OCI-LY7 (cell line): ENCODE measurements around the gene ELFN1. TPM values are rescaled to one million over a fixed set of nuclear protein-coding genes. Genes with fewer than 3 reads are reported as not detected.

ENCODE experiments used
- BruUV-seq: library from RNA; stranded (reverse); fragments of 400-500 nt; replicated peaks from 2 replicates; lab custom pipeline; 2021; lab: Mats Ljungman, UMichigan
- CTCF ChIA-PET: fragments of 300-600 bp; sonication (Branson Sonifier 250); formaldehyde crosslinking; loops from one replicate; lab custom pipeline; 2022; ENCODE audit warnings: antibody characterized with exemption; ENCODE audit not compliant: unreplicated experiment; lab: Charles Lee
- POLR2A ChIA-PET: fragments of 300-600 bp; sonication (Branson Sonifier 250); formaldehyde crosslinking; loops from one replicate; lab custom pipeline; 2022; ENCODE audit warnings: antibody characterized with exemption; lab: Charles Lee
- DNase-seq: peaks from one replicate; pipeline ENCODE4 v3.0.0-alpha.2; 2015; ENCODE audit warnings: low spot score
- H2AFZ ChIP-seq: fragments of 200-600 bp; sonication (generic), shearing (Covaris generic); 2 replicates; pipeline ENCODE4 v1.6.1; 2014; ENCODE audit warnings: mild to moderate bottlenecking, antibody characterized with exemption, low read length, moderate library complexity
- H3K27ac ChIP-seq: fragments of 200-600 bp; sonication (generic); 2 replicates; pipeline ENCODE4 v1.5.1; 2014; ENCODE audit warnings: mixed run types, low read depth, mild to moderate bottlenecking, moderate library complexity, low read length, inconsistent platforms; ENCODE audit not compliant: poor library complexity, severe bottlenecking
- H3K36me3 ChIP-seq: fragments of 200-600 bp; sonication (generic); 2 replicates; pipeline ENCODE4 v1.6.1; 2014; ENCODE audit warnings: mild to moderate bottlenecking, antibody characterized with exemption, low read length, moderate library complexity, mixed read lengths; ENCODE audit not compliant: insufficient read depth
- H3K4me1 ChIP-seq: fragments of 200-600 bp; sonication (generic); 2 replicates; pipeline ENCODE4 v1.5.1; 2014; ENCODE audit warnings: mild to moderate bottlenecking, low read length; ENCODE audit not compliant: insufficient read depth, poor library complexity, severe bottlenecking
- H3K4me2 ChIP-seq: fragments of 200-600 bp; sonication (generic); 2 replicates; pipeline ENCODE4 v1.6.1; 2014; ENCODE audit warnings: mild to moderate bottlenecking, low read length
- H3K4me3 ChIP-seq: fragments of 200-600 bp; sonication (generic); 2 replicates; pipeline ENCODE4 v1.5.1; 2014; ENCODE audit warnings: mild to moderate bottlenecking, low read depth, low read length; ENCODE audit not compliant: poor library complexity, severe bottlenecking
- H3K79me2 ChIP-seq: fragments of 200-600 bp; sonication (generic); 2 replicates; pipeline ENCODE4 v1.6.1; 2016; ENCODE audit warnings: low read depth, mild to moderate bottlenecking, low read length, moderate library complexity, mixed read lengths; ENCODE audit not compliant: insufficient read depth
- H3K9me2 ChIP-seq: fragments of 200-600 bp; sonication (generic); 2 replicates; pipeline ENCODE4 v1.6.1; 2016; ENCODE audit warnings: mild to moderate bottlenecking, low read length, mixed read lengths; ENCODE audit not compliant: insufficient read depth
- H3K9me3 ChIP-seq: fragments of 200-600 bp; sonication (generic); 2 replicates; pipeline ENCODE4 v1.6.1; 2014; ENCODE audit warnings: mild to moderate bottlenecking, mixed run types, low read length, mixed read lengths
- H4K20me1 ChIP-seq: fragments of 200-600 bp; sonication (generic); 2 replicates; pipeline ENCODE4 v1.6.1; 2014; ENCODE audit warnings: mild to moderate bottlenecking, antibody characterized with exemption, low read length, moderate library complexity, mixed read lengths; ENCODE audit not compliant: insufficient read depth
- CTCF ChIP-seq: fragments of 200-600 bp; sonication (generic); conservative IDR thresholded peaks from 2 replicates; pipeline ENCODE4 v1.5.1; 2014; ENCODE audit warnings: mild to moderate bottlenecking, antibody characterized with exemption, low read length, moderate library complexity, mixed read lengths
- EZH2phosphoT487 ChIP-seq: fragments of 200-600 bp; sonication (generic); IDR thresholded peaks from 2 replicates; pipeline ENCODE4 v1.6.1; 2018; ENCODE audit warnings: low read depth, borderline replicate concordance, mild to moderate bottlenecking, mixed run types, antibody characterized with exemption, low read length, moderate library complexity, mixed read lengths
- intact Hi-C: fragments of 100-400 bp; cut with micrococcal nuclease; formaldehyde crosslinking; loops from one replicate; pipeline ENCODE4 v1.10.0; 2022; ENCODE audit not compliant: unreplicated experiment
- total RNA-seq, 2 experiments: library from RNA; depleted of rRNA in 1 of 2; stranded (reverse); fragments of >200 nt in 1 of 2; shearing (Covaris generic) in 1 of 2; gene quantifications; 2 replicates each; pipeline ENCODE4 v1.2.3, GENCODE V29; 2014 to 2022

ELFN1 gene
- total RNA-seq, 2 experiments from 2014 or later, result not detected

- no TSS peak for BruUV-seq
Observed at GRCh38 chr7:1710936-1711335, 40.9 kb downstream of the ELFN1 start.

GRCh38 chr7:1712907-1713501 is 42.9 kb downstream of the ELFN1 start:
- Histone ChIP-seq H3K9me3 (peaks cover 11% of the 10 kb centered on the region; the same call in 1 of the 2 replicates), H3K36me3 (no peaks in the 10 kb centered on the region), H3K4me2 (no peak overlapping the region), H3K4me1 (no peaks in the 10 kb centered on the region), H3K9me2 (no peaks in the 10 kb centered on the region), H2AFZ (no peak overlapping the region), H3K27ac (no peak overlapping the region), H3K79me2 (no peaks in the 10 kb centered on the region), H4K20me1 (no peaks in the 10 kb centered on the region), H3K4me3 (no peak overlapping the region)
- intact Hi-C loops, result no loop called here
- ChIA-PET POLR2A (no interaction called here), CTCF (no interaction called here)
- no TSS peak for BruUV-seq
- DNase-seq, result no peak
- TF ChIP-seq CTCF (no peak), EZH2phosphoT487 (no peak)

More at GRCh38 chr7:1710936-1711335, 40.9 kb downstream of the ELFN1 start:
- Histone ChIP-seq H3K4me2 (no peak overlapping the region), H3K36me3 (no peaks in the 10 kb centered on the region), H3K79me2 (no peaks in the 10 kb centered on the region), H3K27ac (no peak overlapping the region), H2AFZ (no peak overlapping the region), H3K4me3 (no peak overlapping the region), H3K9me3 (peaks cover 11% of the 10 kb centered on the region; the same call in 1 of the 2 replicates), H3K9me2 (no peaks in the 10 kb centered on the region), H4K20me1 (no peaks in the 10 kb centered on the region), H3K4me1 (no peaks in the 10 kb centered on the region)
- ChIA-PET POLR2A (no interaction called here), CTCF (no interaction called here)
- DNase-seq, result no peak
- intact Hi-C loops, result no loop called here
- TF ChIP-seq CTCF, result no peak
- no peak for TF ChIP-seq EZH2phosphoT487
